NCI-H128 (cell line): Measurements from ENCODE around the gene B3GNT2.
"Not testable (repeated sequence)": the region's sequence is repeated elsewhere in the genome, so short reads cannot be mapped to it uniquely, and the experiment has no call there.

Experiments
- DNase-seq: peaks from one replicate; lab custom pipeline; 2025; ENCODE audit not compliant: unreplicated experiment; lab: John Stamatoyannopoulos, UW

Gene B3GNT2

DNA sequence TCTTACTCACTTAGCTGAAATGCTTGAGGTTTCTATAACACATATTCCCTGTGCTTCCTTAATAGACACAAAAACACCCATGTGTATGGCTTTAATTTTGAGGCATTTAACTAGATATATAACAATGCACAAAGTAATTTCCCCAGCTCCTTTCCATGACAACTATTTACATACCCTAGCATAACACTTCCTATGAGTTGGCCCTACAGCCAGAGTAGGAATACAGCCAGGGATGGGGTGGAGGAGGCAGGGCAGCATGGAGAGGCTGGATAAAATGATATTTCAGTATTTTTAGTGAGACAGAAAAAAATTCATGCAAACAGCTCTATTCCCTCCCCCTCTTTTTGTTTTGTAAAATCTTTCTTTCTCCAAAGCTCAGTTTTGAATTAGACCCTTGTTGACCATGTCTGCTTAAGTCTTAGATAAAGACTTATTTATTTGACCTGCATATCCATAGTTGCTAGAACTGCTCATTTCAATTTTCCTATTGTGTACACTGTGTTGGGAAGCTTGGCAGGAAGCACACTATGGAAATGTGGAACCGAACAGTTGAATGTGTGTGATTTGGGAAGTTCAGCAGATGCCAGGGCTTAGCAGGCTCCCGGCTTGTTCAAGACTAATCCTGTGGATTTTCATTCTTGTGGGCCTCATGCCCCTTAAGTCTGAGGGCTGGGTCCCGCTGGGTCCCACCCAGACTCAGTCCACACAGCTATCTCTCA, 11.2 kb upstream of the B3GNT2 start:
- no peak for DNase-seq

DNA sequence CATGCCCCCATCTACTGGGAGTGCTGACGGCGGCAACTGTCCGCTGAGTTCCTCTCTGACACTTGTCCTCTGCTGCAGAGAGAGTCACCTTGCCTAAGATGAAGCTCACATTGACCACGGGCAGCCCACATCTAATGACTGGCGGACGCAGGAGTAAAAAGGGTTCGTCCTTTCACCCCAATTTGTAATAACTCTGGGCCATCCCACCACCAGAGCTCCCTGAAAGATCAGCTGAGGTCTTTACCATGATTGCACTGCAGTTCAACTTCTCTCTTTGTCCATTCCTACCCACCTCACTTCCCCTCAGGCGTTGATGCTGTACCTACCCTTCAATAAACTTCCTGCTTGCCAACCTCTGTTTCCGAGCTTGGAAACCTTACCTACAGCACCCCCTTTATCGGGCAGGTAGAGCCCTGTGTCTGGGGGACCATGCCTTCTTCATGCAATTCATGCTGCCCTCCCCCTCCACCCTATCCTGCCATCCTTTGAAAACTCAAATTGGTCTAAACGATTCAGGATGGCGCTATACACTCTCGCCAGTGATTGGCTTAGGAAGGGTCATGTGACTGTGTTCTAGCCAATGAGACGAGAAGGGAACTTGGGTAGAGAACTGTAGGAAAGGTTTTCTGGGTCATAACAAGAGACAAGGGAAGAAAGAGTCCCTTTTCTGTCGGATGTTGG, 10.3 kb upstream of the B3GNT2 start:
- no peak for DNase-seq

DNA sequence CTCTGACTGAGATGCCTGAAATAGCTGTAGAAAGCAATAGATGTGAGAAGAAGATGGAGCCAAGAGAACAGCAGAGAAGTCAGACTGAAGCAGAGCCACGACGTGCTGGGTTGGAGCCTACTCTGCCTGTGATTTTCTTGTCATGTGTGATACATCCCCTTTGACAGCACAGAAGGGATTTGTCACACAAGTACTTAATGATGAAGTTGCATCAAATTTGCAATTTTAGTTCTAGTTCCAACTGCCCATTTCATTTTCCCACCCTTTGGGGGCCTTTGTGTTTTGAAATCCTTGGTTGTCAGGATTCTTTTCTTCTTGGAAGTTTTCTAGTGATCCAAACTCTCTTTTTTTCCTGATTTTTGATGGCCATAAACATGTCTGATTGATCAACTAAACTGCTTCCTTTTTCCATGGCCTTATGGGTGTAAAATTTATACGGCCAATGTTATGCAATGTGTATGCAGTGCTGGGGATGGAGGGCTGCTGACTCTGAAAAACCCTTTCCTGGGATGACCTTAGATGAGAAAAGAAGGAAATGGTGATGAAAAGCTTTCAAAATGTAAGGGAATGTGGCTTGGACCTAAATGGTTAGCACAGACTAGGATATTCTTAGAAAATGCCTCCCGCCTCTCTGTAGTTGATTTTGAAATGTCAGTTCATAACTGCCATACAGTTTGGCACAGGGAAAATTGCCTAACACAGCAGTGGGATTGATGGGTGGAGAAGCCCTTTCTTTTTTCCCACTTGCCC, 9.6 kb upstream of the B3GNT2 start:
- DNase-seq: no peak

DNA sequence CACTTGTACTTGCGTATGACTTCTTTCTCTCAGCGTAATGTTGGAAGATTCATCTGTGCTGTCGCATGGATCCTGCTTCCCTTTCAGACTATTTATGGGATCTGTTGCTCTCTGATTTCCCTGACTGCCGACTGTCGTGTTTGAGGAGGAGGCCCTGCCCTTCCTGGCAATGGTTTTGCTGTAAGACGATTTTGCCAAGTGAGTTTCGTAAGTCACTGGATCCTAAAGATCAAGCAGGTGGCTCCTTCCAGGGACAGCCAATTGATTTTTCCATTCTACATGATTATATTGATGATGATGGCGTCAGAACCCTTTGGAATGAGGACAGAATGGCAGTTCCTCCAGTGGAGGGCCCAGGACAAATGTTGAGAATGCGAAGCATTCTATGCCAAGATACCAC, 8.7 kb upstream of the B3GNT2 start:
- no peak for DNase-seq

DNA sequence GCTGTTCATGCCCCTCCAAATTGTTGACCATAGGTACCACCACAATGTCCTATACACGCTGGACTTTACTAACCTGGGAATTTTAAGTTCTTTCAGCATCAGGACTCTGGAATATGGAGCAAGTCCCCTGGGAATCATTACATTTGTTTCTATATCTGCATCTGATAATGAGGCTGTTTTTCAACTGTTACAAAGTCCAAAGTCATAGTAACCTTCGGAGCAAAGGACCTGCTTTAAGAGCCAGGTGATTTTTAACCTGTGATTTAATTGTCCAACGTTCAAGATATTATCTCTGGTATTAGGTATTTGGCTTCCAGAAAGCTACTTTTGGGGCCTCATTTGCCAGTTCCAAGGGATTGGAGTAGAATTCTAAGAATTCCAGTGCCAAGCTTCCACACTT, 7.5 kb upstream of the B3GNT2 start:
- DNase-seq: no peak

DNA sequence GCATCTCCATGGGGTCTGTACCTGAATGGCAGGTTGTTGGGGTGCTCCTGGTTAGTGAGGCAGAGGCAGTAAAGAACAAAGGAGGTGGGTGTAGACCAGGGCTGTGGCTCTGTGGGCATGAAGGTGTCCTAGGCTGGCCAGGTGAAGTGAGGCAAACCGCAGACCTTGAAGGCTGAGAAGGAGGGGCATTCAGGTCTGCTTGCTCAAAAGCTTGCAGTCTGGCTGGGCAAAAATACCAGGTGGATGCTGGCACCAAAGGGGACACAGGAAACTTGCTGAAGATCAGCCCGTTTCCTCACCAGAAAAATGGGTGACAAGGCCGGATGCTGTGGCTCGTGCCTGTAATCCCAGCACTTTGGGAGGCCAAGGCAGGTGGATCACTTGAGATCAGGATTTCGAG, 6.7 kb upstream of the B3GNT2 start:
- DNase-seq: no peak

DNA sequence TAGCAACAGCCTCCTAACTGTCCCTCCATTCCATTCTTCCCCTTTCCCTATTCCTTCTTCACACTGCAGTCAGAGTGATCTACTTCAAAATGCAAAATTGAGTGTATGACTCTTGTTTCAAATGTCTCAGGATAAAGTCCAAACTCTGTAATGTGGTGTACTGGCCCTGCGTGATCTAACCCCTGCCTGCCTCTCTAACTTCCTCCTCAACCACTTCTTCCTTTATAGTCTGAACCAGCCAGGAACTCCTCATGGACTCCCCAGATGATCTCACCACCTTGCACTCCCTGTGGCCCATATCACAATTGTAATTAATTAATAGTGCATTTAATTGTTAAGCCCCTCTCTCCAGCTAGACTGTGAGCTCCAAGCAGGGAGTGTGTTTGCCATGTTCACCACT, 3.1 kb upstream of the B3GNT2 start:
- DNase-seq: no peak

DNA sequence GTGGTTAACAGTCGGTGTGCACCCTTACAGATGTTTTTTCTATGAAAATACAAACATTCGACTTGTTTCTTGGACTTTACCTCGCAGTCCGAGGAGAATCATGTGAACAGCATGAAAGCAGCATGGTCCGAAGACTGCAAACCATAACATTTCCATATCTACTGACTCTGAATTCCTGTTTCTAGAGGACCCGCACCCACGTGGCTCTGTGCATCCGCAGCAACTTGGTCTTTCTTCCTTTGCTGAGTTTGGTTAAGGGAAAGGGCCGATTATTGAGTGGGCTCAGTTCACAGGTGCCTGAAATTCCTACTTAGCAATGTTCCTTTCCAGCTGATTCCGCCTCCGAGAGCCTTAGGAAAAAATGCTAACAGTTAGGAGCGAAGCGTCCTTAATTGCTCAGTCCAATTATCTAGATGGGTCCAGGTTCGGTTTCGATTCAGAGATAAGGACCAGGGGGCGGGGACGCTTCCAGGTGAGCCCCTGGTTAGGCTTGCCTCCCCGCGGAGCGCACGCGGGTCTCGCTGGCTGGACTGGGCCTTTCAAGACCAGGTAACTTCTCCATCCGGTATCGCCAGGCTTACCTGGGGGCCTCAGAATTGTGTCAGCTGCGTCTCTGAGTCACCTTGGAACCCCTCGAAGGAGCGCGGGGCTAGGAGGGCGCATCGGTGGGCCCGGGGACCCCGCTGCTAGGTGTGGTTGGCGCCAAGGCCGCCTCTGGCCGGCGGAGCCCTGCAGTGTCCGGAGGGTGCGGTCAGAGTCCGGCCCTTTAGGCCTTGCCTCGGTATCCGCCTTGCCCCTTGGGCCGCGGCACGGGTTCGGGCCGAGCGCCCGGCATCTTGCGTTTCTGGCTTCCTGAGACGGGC, 1.1 kb upstream of the B3GNT2 start:
- DNase-seq: no peak

DNA sequence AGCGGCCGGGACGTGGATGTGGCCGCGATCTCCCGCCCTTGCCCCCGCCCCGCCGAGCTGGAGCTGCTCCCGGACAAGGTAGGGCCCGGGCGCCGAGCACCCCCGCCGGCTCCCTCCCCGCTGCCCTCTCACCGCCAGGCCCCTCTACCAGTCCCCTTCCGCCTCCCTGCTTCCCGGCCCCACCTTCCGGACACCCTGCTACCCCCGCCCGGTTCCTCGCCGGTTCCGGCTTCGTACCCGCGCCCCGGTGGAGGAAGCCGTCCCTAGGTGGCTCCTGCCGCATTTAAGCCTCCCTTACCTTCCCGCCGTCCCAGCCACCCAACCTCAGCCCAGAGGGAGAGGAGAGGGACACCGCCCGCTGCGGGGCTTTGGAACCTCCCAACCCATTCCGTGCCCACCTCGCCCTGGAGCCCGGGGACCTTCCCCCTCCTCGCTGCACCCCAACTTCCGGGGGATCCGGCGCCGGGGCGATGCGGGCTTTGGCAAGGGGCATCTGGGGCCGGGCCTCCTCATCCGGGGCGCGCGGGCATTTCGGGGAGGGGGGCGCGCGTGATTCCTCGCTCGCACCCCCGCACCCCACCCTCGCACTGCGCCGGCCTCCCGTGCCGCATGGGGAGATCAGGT, 475 bp downstream of the B3GNT2 start:
- DNase-seq: no peak

DNA sequence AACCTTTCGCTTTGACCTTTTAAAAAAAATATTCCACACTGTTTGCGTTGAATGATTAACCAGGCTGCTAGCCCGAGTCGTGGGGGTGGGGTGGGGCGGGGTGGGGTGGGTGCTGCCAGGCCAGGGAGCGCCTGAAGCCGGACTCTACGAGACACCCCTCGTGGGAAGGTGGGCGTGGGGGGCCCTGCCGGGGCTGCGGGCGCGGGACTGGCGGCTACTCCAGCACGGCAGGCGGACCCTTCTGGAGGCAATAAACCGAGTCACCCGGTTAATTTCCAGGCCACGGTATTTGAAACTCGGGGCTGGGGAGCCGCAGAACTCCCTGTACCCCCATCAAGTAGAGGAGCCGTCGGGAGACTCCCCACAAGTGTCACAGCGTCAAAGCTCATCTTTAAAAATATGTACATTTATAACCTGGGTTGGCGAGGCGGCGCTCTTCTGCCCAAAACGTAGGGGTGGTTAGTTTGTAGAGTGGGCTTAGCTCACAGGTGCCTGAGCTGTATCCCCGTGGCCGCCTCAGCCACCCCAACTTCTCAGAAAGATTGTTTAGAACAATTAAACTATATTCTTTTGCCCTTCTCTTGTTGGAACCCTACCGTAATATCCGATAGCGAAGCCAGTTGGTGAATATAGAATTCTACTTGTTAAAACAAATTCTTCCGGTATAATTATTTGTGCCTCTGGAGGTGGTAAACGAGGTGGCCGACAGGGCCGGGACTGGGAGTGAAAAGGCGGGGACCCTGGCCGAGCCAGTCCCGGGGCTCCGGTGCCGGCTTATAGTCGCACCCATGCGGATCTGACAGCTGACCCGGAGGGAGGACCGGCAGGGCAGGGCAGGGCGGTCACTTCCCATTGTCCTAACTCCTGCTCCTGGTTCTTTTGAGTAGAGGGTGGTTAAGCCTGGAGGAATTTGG, 1.4 kb downstream of the B3GNT2 start:
- DNase-seq: no peak

DNA sequence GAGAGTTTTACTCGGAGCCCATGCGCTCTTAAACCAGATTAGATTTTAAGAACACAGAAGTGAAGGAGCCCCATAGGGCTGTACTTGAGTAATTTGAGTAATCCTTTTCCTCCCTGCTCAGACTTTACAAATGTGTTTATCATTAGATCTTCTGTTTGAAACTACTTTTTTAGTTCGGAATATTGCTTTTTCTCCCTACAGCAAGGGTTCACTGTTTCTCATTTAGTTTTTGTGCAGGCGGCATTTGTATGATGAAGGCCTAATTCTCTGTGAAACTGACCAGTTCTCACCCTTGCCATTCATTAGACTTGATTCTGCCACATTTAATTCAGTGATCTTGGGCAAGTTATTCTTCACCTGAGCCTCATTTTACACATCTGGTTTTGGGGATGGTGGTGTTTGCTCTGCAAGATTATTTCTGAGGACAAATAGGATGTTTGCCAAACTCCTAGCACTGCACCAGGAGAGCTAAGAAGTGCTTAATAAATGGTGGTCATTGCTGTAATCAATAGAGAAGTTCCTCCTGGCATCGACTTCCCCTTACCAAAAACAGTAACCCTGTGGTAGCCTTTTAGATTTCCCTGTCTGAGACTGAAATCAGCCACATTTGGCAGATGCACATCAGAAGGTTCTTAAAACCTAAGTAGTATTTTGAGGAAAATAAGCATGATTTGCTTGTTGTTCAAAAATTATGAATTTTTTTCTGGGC, 2.2 kb downstream of the B3GNT2 start:
- no peak for DNase-seq

DNA sequence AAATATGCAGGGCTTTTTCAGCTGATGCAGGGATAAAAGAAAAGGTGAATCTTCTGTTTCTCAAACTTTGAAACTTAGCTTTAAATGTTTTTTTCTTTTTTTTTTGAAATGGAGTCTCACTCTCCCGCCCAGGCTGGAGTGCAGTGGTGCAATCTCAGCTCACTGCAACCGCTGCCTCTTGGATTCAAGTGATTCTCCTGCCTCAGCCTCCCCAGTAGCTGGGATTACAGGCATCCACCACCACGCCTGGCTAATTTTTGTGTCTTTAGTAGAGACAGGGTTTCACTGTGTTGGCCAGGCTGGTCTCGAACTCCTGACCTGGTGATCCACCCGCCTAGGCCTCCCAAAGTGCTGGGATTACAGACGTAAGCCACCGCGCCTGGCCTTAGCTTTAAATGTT, 2.9 kb downstream of the B3GNT2 start:
- not testable (repeated sequence) for DNase-seq

DNA sequence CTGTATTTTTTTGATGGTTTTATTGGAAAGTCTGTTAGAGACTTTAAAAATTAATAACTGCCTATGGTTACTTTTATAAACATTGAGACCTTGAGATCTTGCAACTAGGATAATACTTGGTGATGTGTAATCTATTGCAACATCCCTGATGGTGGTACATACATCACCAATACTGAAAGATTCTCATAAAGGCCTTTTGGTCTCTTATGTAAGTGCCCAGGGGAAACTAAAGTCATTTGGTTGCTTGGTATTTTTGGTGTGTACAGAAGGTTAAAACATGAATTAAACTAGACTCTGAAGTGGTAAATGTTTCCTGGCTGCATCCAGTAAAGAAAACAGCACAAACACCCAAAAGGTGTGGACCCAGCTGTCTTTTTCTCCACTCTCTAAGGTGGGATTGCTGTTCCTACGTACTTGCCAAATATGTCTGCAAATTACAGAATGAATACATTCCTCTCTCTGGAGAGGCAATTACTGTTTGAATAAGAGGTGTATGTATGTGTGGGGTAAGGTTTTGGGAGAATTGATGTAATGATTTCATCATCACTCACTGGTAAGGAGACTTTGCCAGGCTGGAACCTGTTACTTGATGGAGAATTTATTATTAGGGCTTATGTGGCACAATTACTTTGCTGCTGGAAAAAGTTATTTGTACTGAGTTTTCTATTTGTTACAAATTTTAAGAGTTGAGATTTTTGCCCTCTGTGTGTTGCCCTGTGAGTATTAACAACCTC, 3.6 kb downstream of the B3GNT2 start:
- no peak for DNase-seq

DNA sequence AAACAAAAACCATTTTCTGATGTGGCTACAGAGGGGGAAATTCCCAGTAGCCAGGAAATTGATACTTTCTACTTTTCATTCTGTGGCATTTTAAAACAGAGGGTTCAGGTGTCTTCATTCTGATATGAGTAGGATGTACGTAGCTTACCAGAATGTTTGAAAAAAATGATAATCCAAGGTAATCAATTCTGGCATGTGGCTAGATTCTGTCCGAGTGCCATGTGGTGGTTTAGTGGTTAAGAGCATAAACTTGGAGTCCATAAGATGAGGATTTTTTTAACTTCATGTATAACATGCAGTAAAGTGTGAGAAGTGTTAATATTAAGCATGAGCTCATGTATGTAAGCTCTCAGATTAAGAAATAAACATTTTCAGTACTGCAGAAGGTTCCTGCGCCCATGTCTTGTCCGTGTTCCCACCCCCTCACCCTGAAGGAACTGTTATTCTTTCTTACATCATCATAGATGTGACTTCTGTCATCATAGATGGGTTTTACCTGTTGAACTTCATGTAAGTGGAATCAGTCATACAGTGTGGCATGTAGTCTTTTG, 4.5 kb downstream of the B3GNT2 start:
- DNase-seq: no peak

DNA sequence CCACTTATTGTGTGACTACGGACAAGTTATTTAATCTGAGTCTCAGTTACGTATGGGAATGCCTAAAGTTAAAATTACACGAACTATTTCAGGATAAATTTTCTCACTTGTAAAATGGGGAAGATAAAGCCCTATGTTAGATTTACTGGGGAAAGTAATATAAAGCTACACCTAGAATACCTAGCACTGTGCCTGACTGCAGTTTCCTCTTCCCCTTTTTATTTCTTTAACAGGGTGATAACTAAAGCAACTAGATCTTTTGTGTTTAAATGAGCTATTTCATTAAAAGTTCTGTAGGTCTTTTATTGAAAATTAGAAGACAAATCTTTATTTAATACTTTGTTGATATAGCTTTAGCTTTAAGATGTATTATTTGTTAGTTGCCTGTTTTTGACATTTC, 5.0 kb downstream of the B3GNT2 start:
- DNase-seq: no peak

DNA sequence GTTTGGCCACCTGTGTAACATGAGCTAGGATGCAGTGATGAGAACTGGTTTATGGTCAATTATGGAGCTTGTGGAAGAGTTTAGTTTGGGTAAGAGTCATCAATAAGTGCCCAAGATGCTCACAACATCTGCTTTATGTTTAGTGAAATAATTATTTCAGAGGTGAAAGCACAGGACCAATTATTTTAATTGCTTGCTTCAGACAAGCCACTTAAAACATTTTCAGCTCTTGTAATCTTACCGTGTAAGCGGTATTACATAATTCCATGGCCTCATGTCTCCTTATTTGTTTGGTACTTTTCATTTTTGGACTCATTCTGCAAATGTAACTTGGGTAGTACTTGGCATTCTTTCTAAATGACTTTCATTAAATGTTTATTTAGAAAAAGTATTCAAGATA, 5.4 kb downstream of the B3GNT2 start:
- DNase-seq: no peak

DNA sequence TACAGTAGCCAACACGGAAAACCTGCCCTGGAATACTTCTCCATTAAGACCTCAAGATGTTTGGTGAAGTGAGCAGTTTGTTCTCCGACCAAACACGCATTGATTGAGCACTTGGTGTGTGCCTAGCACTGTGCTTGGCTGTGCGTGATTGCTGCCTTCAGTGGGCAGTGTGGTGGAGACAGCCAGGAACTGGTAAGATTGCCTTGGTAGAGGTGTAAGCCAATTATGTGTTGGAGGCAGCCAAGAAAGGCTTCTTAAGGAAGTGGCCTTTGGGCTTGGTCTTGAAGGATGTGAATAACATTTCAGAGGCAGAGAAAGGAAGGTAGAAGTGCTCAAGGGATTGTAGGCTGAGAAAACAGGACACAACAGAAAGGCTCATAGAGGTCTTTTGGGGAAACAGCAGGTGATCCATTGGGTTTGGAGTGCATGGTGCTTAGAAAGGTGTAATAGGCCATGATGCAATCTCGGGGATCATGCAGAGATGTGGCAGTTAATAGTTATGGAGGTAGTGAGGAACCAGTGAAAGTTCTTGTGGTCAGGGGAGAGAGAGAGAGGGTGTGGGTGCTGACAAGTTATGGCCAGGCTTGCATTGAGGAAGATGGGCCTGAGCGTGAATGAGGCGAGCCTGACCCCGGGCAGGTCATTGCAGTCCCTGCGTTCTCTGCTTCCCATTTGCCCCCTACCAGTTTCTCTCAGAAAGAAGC, 6.3 kb downstream of the B3GNT2 start:
- no peak for DNase-seq

DNA sequence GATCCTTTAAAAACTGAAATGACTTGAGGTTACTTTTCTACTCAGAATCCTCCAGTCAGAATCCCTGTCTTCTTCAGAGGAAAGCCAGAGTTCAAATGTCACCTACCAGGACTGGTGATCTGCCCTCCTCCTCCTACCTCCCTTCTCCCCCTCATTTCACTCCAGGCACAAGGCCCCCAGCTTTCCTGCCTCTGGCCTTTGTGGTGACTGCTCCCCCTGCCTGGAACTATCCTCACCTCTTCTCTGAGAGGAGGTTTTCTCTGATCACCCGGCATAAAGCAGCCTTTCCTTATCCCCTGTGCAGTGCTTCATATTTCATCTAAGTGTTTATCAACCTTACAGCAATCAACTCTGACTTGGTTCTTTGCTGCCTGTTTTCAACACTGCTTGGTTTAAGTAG, 6.8 kb downstream of the B3GNT2 start:
- DNase-seq: no peak
